KOPT-K1 (cell line): ENCODE results near the gene FNDC10.
"Not testable (repeated sequence)": the region's sequence is repeated elsewhere in the genome, so short reads cannot be mapped to it uniquely, and the experiment has no call there.

Source experiments
- H3K27ac ChIP-seq: fragments of 200-600 bp; sonication (generic); 2 replicates; pipeline ENCODE4 v1.5.1; 2016; ENCODE audit warnings: antibody characterized with exemption, mild to moderate bottlenecking, low read depth, low read length; ENCODE audit not compliant: poor library complexity, severe bottlenecking
- H3K36me3 ChIP-seq: fragments of 200-600 bp; sonication (generic); 2 replicates; pipeline ENCODE4 v1.5.1; 2017; ENCODE audit warnings: antibody characterized with exemption, mild to moderate bottlenecking, low read length, moderate library complexity; ENCODE audit not compliant: insufficient read depth
- H3K9me3 ChIP-seq: fragments of 200-600 bp; sonication (generic); 2 replicates; pipeline ENCODE4 v1.5.1; 2017; ENCODE audit warnings: antibody characterized with exemption, low read length, mild to moderate bottlenecking; ENCODE audit not compliant: insufficient read depth, poor library complexity, severe bottlenecking

The FNDC10 gene

GRCh38 chr1:1559066-1559465, 40.9 kb downstream of the FNDC10 start:
- Histone ChIP-seq H3K36me3 (peaks cover 88% of the 10 kb centered on the region), H3K9me3 (no peaks in the 10 kb centered on the region), H3K27ac (no peak overlapping the region)

DNA sequence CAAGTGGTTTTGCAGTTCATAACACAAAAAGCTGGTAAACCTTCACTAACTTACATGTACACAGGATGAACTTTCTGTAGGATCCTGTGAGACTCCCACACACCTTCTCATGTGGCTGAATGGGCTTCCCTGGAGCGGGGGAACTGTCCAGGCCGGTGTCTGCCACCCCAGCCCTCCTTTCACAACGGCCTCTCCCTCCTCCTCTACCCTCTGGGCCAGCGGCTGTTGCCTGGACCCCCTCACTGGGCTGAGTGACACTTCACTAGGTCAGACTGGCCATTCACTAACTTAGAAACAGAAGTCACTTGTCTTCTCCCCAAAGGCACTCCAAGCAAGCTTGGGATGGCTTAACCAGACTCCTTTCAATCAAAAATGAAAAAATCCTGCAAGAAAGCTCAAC, 41.3 kb downstream of the FNDC10 start:
- no peak overlapping the region for H3K27ac ChIP-seq
- H3K36me3 ChIP-seq = peaks cover 83% of the 10 kb centered on the region
- H3K9me3 ChIP-seq = no peaks in the 10 kb centered on the region

DNA sequence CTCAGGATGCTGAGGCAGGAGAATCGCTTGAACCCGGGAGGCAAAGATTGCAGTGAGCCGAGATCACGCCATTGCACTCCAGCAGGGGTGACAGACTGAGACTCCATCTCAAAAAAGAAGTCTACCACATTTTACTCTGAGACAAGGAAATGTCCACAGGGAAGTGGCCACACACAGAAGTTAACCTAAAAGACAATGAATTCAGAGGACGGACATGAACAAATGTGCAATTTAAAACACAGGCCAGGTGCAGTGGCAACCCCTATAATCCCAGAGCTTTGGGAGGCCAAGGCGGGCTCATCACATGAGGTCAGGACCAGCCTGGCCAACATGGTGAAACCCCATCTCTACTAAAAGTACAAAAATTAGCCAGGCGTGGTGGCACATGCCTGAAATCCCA, 42.2 kb downstream of the FNDC10 start:
- H3K9me3 ChIP-seq, H3K27ac ChIP-seq: not testable (repeated sequence)
- peaks cover 74% of the 10 kb centered on the region for H3K36me3 ChIP-seq

- not testable (repeated sequence) for H3K9me3 ChIP-seq, H3K27ac ChIP-seq
- H3K36me3 ChIP-seq = peaks cover 73% of the 10 kb centered on the region
These were observed 43.0 kb downstream of the FNDC10 start for GRCh38 chr1:1556961-1557360.

DNA sequence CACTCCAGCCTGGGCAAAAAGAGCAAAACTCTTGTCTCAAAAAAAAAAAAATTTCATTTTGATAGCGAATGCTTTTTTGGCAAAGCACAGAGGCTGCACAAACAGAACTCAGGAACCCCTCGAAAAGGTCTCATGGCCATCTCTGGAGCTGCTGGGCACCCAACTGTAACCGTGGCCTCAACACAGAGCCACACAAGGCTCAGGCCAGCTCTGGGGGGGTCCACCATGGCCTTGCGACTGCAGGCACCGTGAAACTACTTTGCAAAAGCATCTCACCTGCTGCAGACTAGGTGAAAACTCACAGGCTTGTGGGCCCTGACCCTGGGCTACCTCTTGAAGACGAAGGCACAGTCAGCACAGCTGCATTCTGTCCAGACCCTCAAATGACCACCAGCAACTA, 43.4 kb downstream of the FNDC10 start:
- Histone ChIP-seq H3K27ac (no peak overlapping the region), H3K36me3 (peaks cover 72% of the 10 kb centered on the region), H3K9me3 (no peaks in the 10 kb centered on the region)

DNA sequence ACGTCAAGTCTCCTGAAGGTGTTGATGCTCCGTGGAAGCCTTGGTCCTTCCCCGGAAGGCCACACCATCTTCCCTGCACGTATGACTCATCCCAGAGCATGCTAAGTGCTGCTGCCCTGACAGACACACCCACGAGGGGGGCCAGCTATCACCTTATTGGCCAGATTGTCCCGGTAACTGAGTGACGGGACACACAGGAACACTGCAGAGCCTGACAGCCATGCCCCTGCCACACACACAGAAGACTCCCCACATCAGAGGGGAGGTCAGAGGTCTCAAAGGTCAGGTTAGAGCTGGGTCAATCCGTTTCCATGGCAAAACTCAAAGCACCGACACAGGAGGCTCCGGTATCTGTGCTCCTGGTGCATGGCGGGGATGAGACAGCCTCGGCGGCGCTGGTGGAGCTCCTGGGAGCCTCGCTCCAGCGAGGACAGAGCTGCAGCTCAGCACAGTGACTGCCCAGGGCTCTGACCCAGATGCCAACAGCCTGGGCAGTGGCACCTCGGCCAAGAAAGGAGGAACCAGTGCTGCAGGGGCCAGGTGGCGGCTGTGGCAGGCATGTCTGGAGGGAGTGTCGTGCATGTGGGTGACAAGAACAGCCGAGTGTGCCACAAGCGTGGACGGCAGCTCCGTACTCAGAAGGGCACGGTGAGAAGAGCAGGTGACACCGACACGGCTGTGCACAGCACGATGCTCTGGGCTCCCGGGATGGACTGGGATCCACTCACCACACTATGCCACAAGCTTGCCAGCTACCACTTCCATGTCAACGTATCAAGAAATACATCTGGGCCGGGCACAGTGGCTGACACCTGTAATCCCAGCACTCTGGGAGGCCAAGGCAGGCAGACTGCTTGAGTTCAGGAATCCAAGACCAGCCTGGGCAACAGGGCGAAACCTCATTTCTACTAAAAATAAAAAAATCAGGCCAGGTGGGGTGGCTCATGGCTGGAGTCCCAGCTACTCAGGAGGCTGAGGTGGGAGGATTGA, 44.7 kb downstream of the FNDC10 start:
- Histone ChIP-seq H3K27ac (no peak overlapping the region), H3K9me3 (no peaks in the 10 kb centered on the region), H3K36me3 (peaks cover 59% of the 10 kb centered on the region)

DNA sequence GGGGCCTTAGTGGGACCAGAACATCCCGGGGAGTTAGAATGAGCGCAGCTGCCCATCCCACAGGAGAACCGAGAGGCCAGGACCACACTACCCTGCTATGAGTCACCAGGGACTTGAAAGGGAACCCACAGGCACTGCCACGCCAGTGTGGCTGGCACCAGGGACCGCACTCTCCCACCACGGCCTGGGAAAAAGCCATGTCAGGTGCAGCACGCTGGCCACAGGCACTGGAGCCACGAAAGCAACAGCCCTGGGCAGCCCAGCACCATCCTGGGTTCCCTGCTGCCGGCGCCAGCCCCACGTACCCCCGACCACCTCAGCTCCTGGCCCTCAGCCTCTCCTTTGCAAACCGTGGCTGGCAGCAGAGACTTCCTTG, 45.4 kb downstream of the FNDC10 start:
- peaks cover 53% of the 10 kb centered on the region for H3K36me3 ChIP-seq
- H3K9me3 ChIP-seq = no peaks in the 10 kb centered on the region
- no peak overlapping the region for H3K27ac ChIP-seq

- H3K36me3 ChIP-seq = peaks cover 49% of the 10 kb centered on the region
- no peak overlapping the region for H3K27ac ChIP-seq
- H3K9me3 ChIP-seq = no peaks in the 10 kb centered on the region
These were observed 46.0 kb downstream of the FNDC10 start for GRCh38 chr1:1553821-1554494.

- Histone ChIP-seq H3K27ac (no peak overlapping the region), H3K36me3 (peaks cover 46% of the 10 kb centered on the region), H3K9me3 (no peaks in the 10 kb centered on the region)
These were observed 47.7 kb downstream of the FNDC10 start for GRCh38 chr1:1552263-1552639.

DNA sequence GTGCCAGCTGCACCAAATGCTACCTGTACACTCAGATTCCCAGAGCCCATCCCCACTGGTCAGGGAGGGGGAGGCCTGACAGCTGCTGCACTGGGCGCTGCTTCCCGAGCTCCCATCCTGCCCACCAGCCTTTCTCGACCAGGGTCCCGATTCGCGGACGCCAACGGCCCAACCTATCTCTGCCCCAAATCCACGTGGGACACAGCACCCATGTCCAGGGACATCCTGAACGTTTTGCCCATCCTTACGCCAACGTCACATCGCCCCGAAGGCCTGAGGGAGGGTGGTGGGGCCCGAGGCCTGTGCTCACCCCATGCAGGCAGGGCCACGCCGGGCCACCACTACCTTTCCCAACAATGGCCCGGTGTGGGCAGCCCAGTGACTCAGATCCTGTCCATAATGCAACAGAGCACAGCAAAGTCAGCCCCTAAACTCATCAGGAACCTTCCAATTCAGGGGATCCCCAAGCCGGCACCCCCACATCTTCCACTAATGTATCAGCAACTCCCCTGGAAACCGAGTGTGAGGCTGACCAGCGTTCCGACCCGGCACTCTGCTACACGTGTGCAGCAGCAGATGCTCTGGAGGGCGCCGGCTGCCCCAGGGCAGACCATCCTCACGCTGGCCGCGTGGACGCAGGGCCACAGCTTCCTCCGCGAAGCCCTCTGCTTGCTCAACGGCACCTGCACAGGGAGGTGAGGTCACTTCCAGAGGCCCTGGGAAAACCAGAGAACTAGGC, 48.2 kb downstream of the FNDC10 start:
- Histone ChIP-seq H3K36me3 (peaks cover 47% of the 10 kb centered on the region), H3K27ac (no peak overlapping the region), H3K9me3 (no peaks in the 10 kb centered on the region)

GRCh38 chr1:1550591-1551432, 49.1 kb downstream of the FNDC10 start:
- H3K9me3 ChIP-seq = no peaks in the 10 kb centered on the region
- H3K36me3 ChIP-seq = peaks cover 50% of the 10 kb centered on the region
- no peak overlapping the region for H3K27ac ChIP-seq

DNA sequence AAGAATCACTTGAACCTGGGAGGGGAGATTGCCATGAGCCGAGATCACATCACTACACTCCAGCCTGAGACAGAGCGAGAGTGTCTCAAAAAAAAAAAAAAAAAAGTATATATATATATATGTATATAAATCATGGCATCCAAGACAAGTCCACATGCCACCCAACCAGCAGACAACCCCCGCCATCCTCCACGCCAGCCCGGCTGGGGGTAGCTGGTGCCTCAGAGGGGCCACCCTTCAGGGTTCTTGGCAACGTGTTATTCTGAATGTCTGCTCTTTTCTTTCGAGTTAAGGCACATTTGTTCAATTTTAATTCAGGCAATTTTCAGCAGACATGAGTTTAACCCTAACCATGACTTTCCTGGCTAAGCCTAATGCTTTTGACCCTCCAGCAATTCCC, 49.8 kb downstream of the FNDC10 start:
- Histone ChIP-seq H3K36me3 (peaks cover 51% of the 10 kb centered on the region), H3K9me3 (no peaks in the 10 kb centered on the region), H3K27ac (no peak overlapping the region)

- Histone ChIP-seq H3K9me3 (no peaks in the 10 kb centered on the region), H3K36me3 (peaks cover 54% of the 10 kb centered on the region), H3K27ac (no peak overlapping the region)
These were observed 51.3 kb downstream of the FNDC10 start for GRCh38 chr1:1548591-1548990.
